K562 (cell line): ENCODE results near the gene DAZAP1. TPM values are rescaled to one million over a fixed set of nuclear protein-coding genes. Genes with fewer than 3 reads are reported as not detected.

Experiments used
- ATAC-seq: fragments of 200-7000 bp; cut with Tn5 transposase; 3 replicates; pipeline ENCODE4 v1.9.1; 2020; ENCODE audit warnings: moderate library complexity
- BruUV-seq: library from RNA; stranded (reverse); fragments of 400-500 nt; replicated peaks from 2 replicates; lab custom pipeline; 2021; lab: Mats Ljungman, UMichigan
- CTCF ChIA-PET: fragments of 300-600 bp; formaldehyde crosslinking; extraction: SDS; loops from one replicate; lab custom pipeline; 2021; ENCODE audit warnings: low intra/inter-chr PET ratio; lab: Yijun Ruan, JAX
- POLR2A ChIA-PET: fragments of 300-600, 350-650 bp; sonication (Branson Sonifier 250); formaldehyde crosslinking; extraction: SDS; loops from one replicate; lab custom pipeline; 2021; ENCODE audit warnings: antibody characterized with exemption, inconsistent platforms; lab: Yijun Ruan, JAX
- DNase-seq, 4 experiments: peaks; one replicate each; pipeline versions ENCODE4 v3.0.0 to v3.0.0-alpha.2; 2011 to 2018; ENCODE audit warnings: low spot score in 3 of 4, mixed read lengths in 3 of 4; ENCODE audit errors: extremely low read depth in 1 of 4
- FAIRE-seq: peaks from 2 replicates; lab custom pipeline; 2011; peaks lifted over from hg19 to GRCh38; lab: Jason Lieb, UNC
- H2AFZ ChIP-seq: 2 replicates; pipeline ENCODE4 v1.6.0; 2011; ENCODE audit warnings: low read depth, low read length, control low read depth, inconsistent platforms
- H3K27ac ChIP-seq: fragments of 200-600 bp; 3 replicates; pipeline ENCODE4 v1.8.0; 2011; ENCODE audit warnings: low read depth, mild to moderate bottlenecking, control low read depth, inconsistent platforms, low read length, moderate library complexity, mixed read lengths; ENCODE audit errors: extremely low read depth
- H3K27me3 ChIP-seq, 2 experiments: fragments of 300-600 bp in 1 of 2; 2 replicates in 1 of 2; 3 replicates in 1 of 2; pipeline versions ENCODE4 v1.6.0 to v1.8.0; 2011; ENCODE audit warnings: inconsistent platforms in 2 of 2, low read length in 2 of 2, mild to moderate bottlenecking in 1 of 2, mixed read lengths in 1 of 2, moderate library complexity in 1 of 2; ENCODE audit not compliant: control insufficient read depth in 2 of 2, insufficient read depth in 2 of 2
- H3K36me3 ChIP-seq: fragments of 300-600 bp; 3 replicates; pipeline ENCODE4 v1.8.0; 2011; ENCODE audit warnings: mild to moderate bottlenecking, low read length, inconsistent platforms; ENCODE audit not compliant: control insufficient read depth, insufficient read depth
- H3K4me1 ChIP-seq, 2 experiments: fragments of 200-600 bp in 1 of 2; replicated peaks in 1 of 2; 2 replicates in 1 of 2; 3 replicates in 1 of 2; pipeline versions ENCODE4 v1.5.1 to v1.8.0; 2011; ENCODE audit warnings: inconsistent platforms in 2 of 2, low read length in 2 of 2, mild to moderate bottlenecking in 1 of 2, mixed read lengths in 1 of 2, moderate library complexity in 1 of 2; ENCODE audit not compliant: control insufficient read depth in 2 of 2, insufficient read depth in 2 of 2
- H3K4me2 ChIP-seq: 2 replicates; pipeline ENCODE4 v1.6.1; 2011; ENCODE audit warnings: low read length, control low read depth, inconsistent platforms, mixed read lengths; ENCODE audit not compliant: insufficient read depth
- H3K4me3 ChIP-seq: fragments of 200-600 bp; sonication (generic), shearing (Covaris generic); 2 replicates; pipeline ENCODE4 v1.5.1; 2016; ENCODE audit warnings: control low read depth, inconsistent platforms
- H3K79me2 ChIP-seq: fragments of 200-600 bp; 3 replicates; pipeline ENCODE4 v1.8.0; 2011; ENCODE audit warnings: low read length, inconsistent platforms; ENCODE audit not compliant: control insufficient read depth, insufficient read depth
- H3K9ac ChIP-seq, 2 experiments: 2 replicates each; pipeline versions ENCODE4 v1.6.0 to v1.6.1; 2011; ENCODE audit warnings: low read depth in 2 of 2, low read length in 2 of 2, control low read depth in 1 of 2, inconsistent platforms in 1 of 2, mild to moderate bottlenecking in 1 of 2, mixed read lengths in 1 of 2; ENCODE audit not compliant: insufficient read depth in 1 of 2
- H3K9me1 ChIP-seq: one replicate; pipeline ENCODE4 v1.6.0; 2011; ENCODE audit warnings: inconsistent platforms, mild to moderate bottlenecking, low read length, moderate library complexity; ENCODE audit not compliant: control insufficient read depth, insufficient read depth
- H3K9me3 ChIP-seq: replicated peaks from 2 replicates; pipeline ENCODE4 v1.5.1; 2011; ENCODE audit warnings: low read depth, low read length, inconsistent platforms; ENCODE audit not compliant: control insufficient read depth, insufficient read depth
- H4K20me1 ChIP-seq: replicated peaks from 2 replicates; pipeline ENCODE4 v1.6.1; 2011; ENCODE audit warnings: low read length, inconsistent platforms, mixed read lengths; ENCODE audit not compliant: control insufficient read depth, insufficient read depth
- ESRRA ChIP-seq: fragments of 450-650 bp; IDR thresholded peaks from 2 replicates; pipeline ENCODE4 v1.6.1; 2014; ENCODE audit warnings: low read depth, mild to moderate bottlenecking, moderate library complexity, borderline replicate concordance
- ZBTB33 ChIP-seq: sonication (generic); formaldehyde crosslinking; IDR thresholded peaks from 2 replicates; pipeline ENCODE4 v1.8.1; 2023; ENCODE audit warnings: mild to moderate bottlenecking, missing genetic modification reagents
- WGBS: fragments of 100-300 bp; shearing (Covaris generic); methylation state at CpG from one replicate; pipeline ENCODE4 v1.1.6; 2016; ENCODE audit warnings: low coverage, mixed read lengths; ENCODE audit not compliant: insufficient coverage; ENCODE audit errors: missing lambda C conversion rate; 5-methylcytosine and 5-hydroxymethylcytosine counted together
- in situ Hi-C: fragments of 300-500 bp; cut with MboI; formaldehyde crosslinking; loops from 4 replicates; pipeline ENCODE4 v1.15.0; 2018; ENCODE audit warnings: inconsistent platforms, mixed read lengths
- intact Hi-C: fragments of 100-400 bp; cut with micrococcal nuclease; formaldehyde crosslinking; loops from 2 replicates; pipeline ENCODE4 v1.14.2; 2022
- polyA plus RNA-seq, 8 experiments: library from polyadenylated mRNA; depleted of rRNA in 4 of 8; stranded (reverse) in 5 of 8; unstranded in 3 of 8; fragments of >200 nt; fragmentation: Nextera tagmentation in 2 of 8; fragmentation: Illumina TruSeq in 1 of 8; extraction: Ambion mirVana in 2 of 8; extraction: Trizol in 1 of 8; gene quantifications; 2 replicates each; pipeline versions ENCODE4 v1.2.1 to v1.2.3, GENCODE V29; 2011 to 2014; ENCODE audit warnings: inconsistent platforms in 1 of 8, missing spikeins in 1 of 8
- total RNA-seq, 7 experiments: library from RNA; depleted of rRNA in 6 of 7; stranded (reverse); fragments of >200 nt in 6 of 7; fragmentation: Illumina TruSeq in 2 of 7; extraction: Trizol in 2 of 7; gene quantifications; 2 replicates each; pipeline versions ENCODE4 v1.2.1 to v1.2.3, GENCODE V29; 2011 to 2021; ENCODE audit warnings: low replicate concordance in 1 of 7

The DAZAP1 gene
- total and polyA plus RNA-seq, 9 of the 15 experiments (the other 6 are each of a cell fraction or from before 2014, with no cell fraction given), result 10.8 to 289 (median 142) TPM

GRCh38 chr19:1369214-1369805, 38.1 kb upstream of the DAZAP1 start:
- Histone ChIP-seq H3K9ac (no peak overlapping the region), H2AFZ (no peak overlapping the region), H3K79me2 (no peaks in the 10 kb centered on the region), H3K27me3 (no peaks in the 10 kb centered on the region), H4K20me1 (no peaks in the 10 kb centered on the region), H3K4me2 (no peak overlapping the region), H3K9me3 (no peaks in the 10 kb centered on the region), H3K4me3 (no peak overlapping the region), H3K4me1 (peaks cover 12 to 49% of the 10 kb centered on the region in 2 experiments), H3K27ac (no peak overlapping the region), H3K9me1 (no peaks in the 10 kb centered on the region), H3K36me3 (peaks cover 88% of the 10 kb centered on the region)
- no peak for TF ChIP-seq ESRRA
- TF ChIP-seq ZBTB33 (CRISPR knock-in tag), result peak; percentile 72; the same call in 1 of the 2 replicates
- DNase-seq, result no peak
- ChIA-PET CTCF (no interaction called here), POLR2A (no interaction called here)
- ATAC-seq, result no peak
- 96% methylated on average over 14 of the region's 18 CpGs for WGBS
- no peak for FAIRE-seq
- no TSS peak for BruUV-seq
- in situ Hi-C loops (no loop called here), intact Hi-C loops (no loop called here)
